SK-N-SH (cell line): ENCODE results near the gene LRIF1. TPM values are rescaled to one million over a fixed set of nuclear protein-coding genes. Genes with fewer than 3 reads are reported as not detected.
"Not testable (repeated sequence)": the region's sequence is repeated elsewhere in the genome, so short reads cannot be mapped to it uniquely, and the experiment has no call there.

Source experiments
- CTCF ChIA-PET: fragments of 300-600, 350-600 bp; formaldehyde crosslinking; extraction: SDS; loops from one replicate; lab custom pipeline; 2021; lab: Yijun Ruan, JAX
- POLR2A ChIA-PET: fragments of 350-600 bp; sonication (Branson Sonifier 250); formaldehyde crosslinking; extraction: SDS; loops from one replicate; lab custom pipeline; 2020; ENCODE audit warnings: antibody characterized with exemption, inconsistent platforms; lab: Yijun Ruan, JAX
- DNase-seq: peaks from one replicate; pipeline ENCODE4 v3.0.0; 2012
- H2AFZ ChIP-seq: fragments of 200-600 bp; sonication (generic); 2 replicates; pipeline ENCODE4 v1.8.1; 2016; ENCODE audit warnings: antibody characterized with exemption, mild to moderate bottlenecking, low read depth
- H3F3A ChIP-seq: fragments of 200-600 bp; sonication (generic); replicated peaks from 2 replicates; pipeline ENCODE3; 2016; ENCODE audit warnings: antibody characterized with exemption, mild to moderate bottlenecking; ENCODE audit not compliant: insufficient read depth
- H3K27ac ChIP-seq, 2 experiments: fragments of 200-500 bp in 1 of 2; fragments of 200-600 bp in 1 of 2; sonication (Bioruptor generic) in 1 of 2; sonication (generic), shearing (Covaris generic) in 1 of 2; 2 replicates each; pipeline versions ENCODE4 v1.5.1 to v1.6.1; 2014 to 2016; ENCODE audit warnings: low read depth in 2 of 2, inconsistent platforms in 1 of 2, low read length in 1 of 2, mild to moderate bottlenecking in 1 of 2, mixed read lengths in 1 of 2
- H3K27me3 ChIP-seq: fragments of 200-600 bp; sonication (generic), shearing (Covaris generic); 2 replicates; pipeline ENCODE4 v1.6.1; 2016; ENCODE audit warnings: mixed run types; ENCODE audit not compliant: insufficient read depth
- H3K36me3 ChIP-seq, 2 experiments: fragments of 200-500 bp in 1 of 2; fragments of 200-600 bp in 1 of 2; sonication (Bioruptor generic) in 1 of 2; sonication (generic) in 1 of 2; replicated peaks in 1 of 2; 2 replicates each; pipeline versions ENCODE3 to v1.5.1; 2014 to 2016; ENCODE audit warnings: low read length in 1 of 2, mild to moderate bottlenecking in 1 of 2; ENCODE audit not compliant: insufficient read depth in 2 of 2, control insufficient read depth in 1 of 2
- H3K4me1 ChIP-seq, 2 experiments: fragments of 200-500 bp in 1 of 2; fragments of 200-600 bp in 1 of 2; sonication (Bioruptor generic) in 1 of 2; sonication (generic), shearing (Covaris generic) in 1 of 2; 2 replicates each; pipeline versions ENCODE4 v1.5.1 to v1.6.1; 2014 to 2016; ENCODE audit warnings: low read depth in 1 of 2, low read length in 1 of 2, mixed run types in 1 of 2; ENCODE audit not compliant: insufficient read depth in 2 of 2, control insufficient read depth in 1 of 2
- H3K4me2 ChIP-seq: fragments of 200-600 bp; sonication (generic), shearing (Covaris generic); 2 replicates; pipeline ENCODE4 v1.6.1; 2017; ENCODE audit warnings: mixed run types
- H3K4me3 ChIP-seq, 2 experiments: fragments of 200-500 bp in 1 of 2; fragments of 200-600 bp in 1 of 2; sonication (Bioruptor generic) in 1 of 2; sonication (generic), shearing (Covaris generic) in 1 of 2; 2 replicates each; pipeline versions ENCODE4 v1.5.1 to v1.8.1; 2014 to 2016; ENCODE audit warnings: low read depth in 2 of 2, inconsistent platforms in 1 of 2, low read length in 1 of 2, mild to moderate bottlenecking in 1 of 2, mixed read lengths in 1 of 2, moderate library complexity in 1 of 2
- H3K79me2 ChIP-seq: fragments of 200-600 bp; sonication (generic); 2 replicates; pipeline ENCODE4 v1.8.1; 2017; ENCODE audit warnings: mild to moderate bottlenecking; ENCODE audit not compliant: insufficient read depth
- H3K9ac ChIP-seq: fragments of 200-600 bp; sonication (generic); 2 replicates; pipeline ENCODE4 v1.6.1; 2017; ENCODE audit warnings: mixed run types
- H3K9me2 ChIP-seq: fragments of 200-600 bp; sonication (generic); 2 replicates; pipeline ENCODE4 v1.6.1; 2017; ENCODE audit warnings: mixed run types
- H3K9me3 ChIP-seq: fragments of 200-600 bp; sonication (generic); 2 replicates; pipeline ENCODE4 v1.6.1; 2017; ENCODE audit warnings: mixed run types, mild to moderate bottlenecking, moderate library complexity
- H4K20me1 ChIP-seq: fragments of 200-600 bp; sonication (generic); 2 replicates; pipeline ENCODE4 v1.6.1; 2017; ENCODE audit warnings: mild to moderate bottlenecking, mixed run types; ENCODE audit not compliant: insufficient read depth
- CHD2 ChIP-seq: fragments of 150-350 bp; IDR thresholded peaks from 2 replicates; pipeline ENCODE4 v1.6.1; 2018; ENCODE audit warnings: low read length; ENCODE audit not compliant: partially characterized antibody
- ELF1 ChIP-seq: IDR thresholded peaks from 2 replicates; pipeline ENCODE4 v1.4.0; 2012
- FOXJ3 ChIP-seq: sonication (generic); formaldehyde crosslinking; IDR thresholded peaks from 2 replicates; pipeline ENCODE4 v1.5.1; 2020; ENCODE audit warnings: mild to moderate bottlenecking, missing genetic modification reagents
- GABPA ChIP-seq: IDR thresholded peaks from 2 replicates; pipeline ENCODE4 v1.4.0; 2012; ENCODE audit warnings: low read depth, mild to moderate bottlenecking
- NFIC ChIP-seq: IDR thresholded peaks from 2 replicates; pipeline ENCODE4 v1.4.0; 2012; ENCODE audit warnings: borderline replicate concordance
- POLR2AphosphoS5 ChIP-seq: IDR thresholded peaks from 2 replicates; pipeline ENCODE4 v1.6.1; 2012; ENCODE audit warnings: low read depth, low read length
- SMC3 ChIP-seq: IDR thresholded peaks from 2 replicates; pipeline ENCODE4 v1.6.1; 2012; ENCODE audit warnings: low read depth, low read length, improper control_type of control experiment
- TAF1 ChIP-seq: IDR thresholded peaks from 2 replicates; pipeline ENCODE4 v1.6.1; 2012; ENCODE audit warnings: low read depth, mild to moderate bottlenecking, low read length, moderate library complexity, borderline replicate concordance
- YY1 ChIP-seq: IDR thresholded peaks from 2 replicates; pipeline ENCODE4 v1.4.0; 2012; ENCODE audit warnings: low read depth, mild to moderate bottlenecking
- ZBTB33 ChIP-seq: IDR thresholded peaks from 2 replicates; pipeline ENCODE4 v1.4.0; 2012; ENCODE audit warnings: low read depth, borderline replicate concordance
- WGBS: methylation state at CpG from one replicate; pipeline ENCODE4 v1.1.6; 2017; ENCODE audit warnings: low lambda C conversion rate; 5-methylcytosine and 5-hydroxymethylcytosine counted together
- polyA plus RNA-seq, 3 experiments: library from polyadenylated mRNA; depleted of rRNA; stranded (reverse); fragments of >200 nt; gene quantifications; 2 replicates each; pipeline ENCODE4 v1.2.3, GENCODE V29; 2012

LRIF1 gene
- polyA plus RNA-seq, 1 of the 3 experiments (the other 2 are of a cell fraction), result 6.6 TPM

GRCh38 chr1:110963691-110964454, at the start of gene LRIF1 (continued):
- peak; percentile 58; the same call in 1 of the 2 replicates for TF ChIP-seq ZBTB33
- 0 out of 2 replicates have a peak, but pooled peaks have one; percentile 58 for TF ChIP-seq YY1
- TF ChIP-seq GABPA, result peak; percentile 97
- peak; percentile 93 for TF ChIP-seq POLR2AphosphoS5
- TF ChIP-seq SMC3, result no peak
- TF ChIP-seq NFIC, result no peak

- 0% methylated on average over 2 of the region's 2 CpGs for WGBS
- TF ChIP-seq GABPA, result no peak
- no peak for TF ChIP-seq FOXJ3 (CRISPR knock-in tag)
- no peak for TF ChIP-seq ZBTB33
- Histone ChIP-seq H3K4me2 (no peak overlapping the region), H3K9ac (no peak overlapping the region), H3K36me3 (no peaks in the 10 kb centered on the region), H3K4me3 (no peak overlapping the region), H3K9me3 (peaks cover 6% of the 10 kb centered on the region; the same call in 1 of the 2 replicates), H3F3A (peaks cover 3% of the 10 kb centered on the region), H3K4me1 (no peaks in the 10 kb centered on the region), H3K27me3 (no peaks in the 10 kb centered on the region), H3K9me2 (peaks cover 4% of the 10 kb centered on the region; the same call in 1 of the 2 replicates), H4K20me1 (no peaks in the 10 kb centered on the region), H3K79me2 (no peaks in the 10 kb centered on the region), H2AFZ (no peak overlapping the region), H3K27ac (no peak overlapping the region)
- ChIA-PET CTCF (interaction anchor here (1.3 kb wide), 1 partner anchor 22 kb away, joined by 3 read pairs; no protein-coding TSS in a partner anchor), POLR2A (no interaction called here)
- no peak for DNase-seq
Observed at GRCh38 chr1:111008031-111008430, 44.3 kb upstream of the LRIF1 start.

- no peaks in the 10 kb centered on the region for H3K79me2 ChIP-seq
- H3K9ac ChIP-seq, result no peak overlapping the region
- no peak overlapping the region for H3K4me2 ChIP-seq
- H3K9me2 ChIP-seq, result peaks cover 4% of the 10 kb centered on the region; the same call in 1 of the 2 replicates
- H3K9me3 ChIP-seq, result peaks cover 6% of the 10 kb centered on the region; the same call in 1 of the 2 replicates
- no peaks in the 10 kb centered on the region for H4K20me1 ChIP-seq
- H3F3A ChIP-seq, result peaks cover 3% of the 10 kb centered on the region
- no peak overlapping the region for H3K27ac ChIP-seq
- H3K4me1 ChIP-seq, result no peaks in the 10 kb centered on the region
- CTCF ChIA-PET, result interaction anchor here (1.4 kb wide), 1 partner anchor 15 kb away, joined by 3 read pairs; no protein-coding TSS in a partner anchor
- H3K4me3 ChIP-seq, result no peak overlapping the region
- POLR2A ChIA-PET, result no interaction called here
- no peak overlapping the region for H2AFZ ChIP-seq
- no peaks in the 10 kb centered on the region for H3K36me3 ChIP-seq
- no peak for DNase-seq
- 0% methylated on average over 1 of the region's 1 CpG for whole genome bisulfite sequencing
- H3K27me3 ChIP-seq, result no peaks in the 10 kb centered on the region
- TF ChIP-seq FOXJ3 (CRISPR knock-in tag) (no peak), ELF1 (no peak), CHD2 (no peak), TAF1 (no peak)
Observed at GRCh38 chr1:111006556-111006955, 42.8 kb upstream of the LRIF1 start.

- H3K36me3 ChIP-seq, H3K27me3 ChIP-seq, H3K27ac ChIP-seq, H3K9me3 ChIP-seq, H3K4me1 ChIP-seq, H3K9ac ChIP-seq, DNase-seq, H3F3A ChIP-seq, POLR2A ChIA-PET, H3K9me2 ChIP-seq, H4K20me1 ChIP-seq, CTCF ChIA-PET, H2AFZ ChIP-seq, H3K4me3 ChIP-seq, H3K79me2 ChIP-seq, H3K4me2 ChIP-seq: not testable (repeated sequence)
Observed at GRCh38 chr1:110999607-111000006, 35.9 kb upstream of the LRIF1 start.
